GM23338 (cell line): ENCODE measurements around the gene EXOC6B. TPM values are rescaled to one million over a fixed set of nuclear protein-coding genes. Genes with fewer than 3 reads are reported as not detected.

ENCODE experiments used
- ATAC-seq: fragments of 200-7000 bp; cut with Tn5 transposase; 3 replicates; pipeline ENCODE4 v1.9.1; 2020
- DNase-seq: peaks from one replicate; pipeline ENCODE4 v3.0.0-alpha.2; 2015; ENCODE audit warnings: low spot score
- H2AFZ ChIP-seq: fragments of 200-600 bp; sonication (generic); 2 replicates; pipeline ENCODE4 v1.8.0; 2016; ENCODE audit warnings: antibody characterized with exemption, mild to moderate bottlenecking, moderate library complexity
- H3F3A ChIP-seq: fragments of 200-600 bp; sonication (generic); replicated peaks from 2 replicates; pipeline ENCODE4 v1.8.0; 2017; ENCODE audit warnings: antibody characterized with exemption, mixed run types, low read depth
- H3K27ac ChIP-seq: fragments of 200-600 bp; sonication (generic); 2 replicates; pipeline ENCODE4 v1.6.1; 2016; ENCODE audit warnings: low read depth
- H3K27me3 ChIP-seq: fragments of 200-600 bp; sonication (generic); 2 replicates; pipeline ENCODE4 v1.8.0; 2016; ENCODE audit warnings: mild to moderate bottlenecking, mixed run types, moderate library complexity; ENCODE audit not compliant: insufficient read depth
- H3K36me3 ChIP-seq: fragments of 200-600 bp; sonication (generic); 2 replicates; pipeline ENCODE4 v1.8.0; 2016; ENCODE audit warnings: mild to moderate bottlenecking; ENCODE audit not compliant: insufficient read depth
- H3K4me1 ChIP-seq: fragments of 200-600 bp; sonication (generic); 2 replicates; pipeline ENCODE4 v1.8.0; 2016; ENCODE audit warnings: mild to moderate bottlenecking, moderate library complexity; ENCODE audit not compliant: insufficient read depth
- H3K4me2 ChIP-seq: fragments of 200-600 bp; sonication (generic); 2 replicates; pipeline ENCODE4 v1.7.1; 2017; ENCODE audit warnings: mixed run types
- H3K4me3 ChIP-seq: fragments of 200-600 bp; sonication (generic); 2 replicates; pipeline ENCODE4 v1.6.1; 2016; ENCODE audit warnings: mixed run types
- H3K79me2 ChIP-seq: fragments of 200-600 bp; sonication (generic); replicated peaks from 2 replicates; pipeline ENCODE4 v1.8.0; 2017; ENCODE audit warnings: mild to moderate bottlenecking; ENCODE audit not compliant: insufficient read depth
- H3K9me2 ChIP-seq: fragments of 200-600 bp; sonication (generic); 2 replicates; pipeline ENCODE4 v1.8.0; 2017; ENCODE audit not compliant: insufficient read depth
- H4K20me1 ChIP-seq: fragments of 200-600 bp; sonication (generic); replicated peaks from 2 replicates; pipeline ENCODE4 v1.8.0; 2017; ENCODE audit warnings: mild to moderate bottlenecking; ENCODE audit not compliant: insufficient read depth
- H3K27ac Mint-ChIP-seq: 2 replicates; pipeline ENCODE4 v1.8.0; 2020; ENCODE audit warnings: inconsistent platforms, mild to moderate bottlenecking, moderate library complexity, mixed read lengths
- H3K27me3 Mint-ChIP-seq: 3 replicates; pipeline ENCODE4 v1.8.0; 2022; ENCODE audit warnings: low read depth, mild to moderate bottlenecking, moderate library complexity, mixed read lengths, inconsistent platforms; ENCODE audit not compliant: insufficient read depth, poor library complexity
- H3K36me3 Mint-ChIP-seq: 3 replicates; pipeline ENCODE4 v1.8.0; 2021; ENCODE audit warnings: low read depth, mild to moderate bottlenecking, inconsistent platforms, moderate library complexity, mixed read lengths
- H3K4me1 Mint-ChIP-seq: 3 replicates; pipeline ENCODE4 v1.8.0; 2020; ENCODE audit warnings: mild to moderate bottlenecking, inconsistent platforms, mixed read lengths
- H3K4me3 Mint-ChIP-seq: 3 replicates; pipeline ENCODE4 v1.8.0; 2021; ENCODE audit warnings: moderate library complexity, mild to moderate bottlenecking, inconsistent platforms, mixed read lengths
- H3K9me3 Mint-ChIP-seq: 3 replicates; pipeline ENCODE4 v1.8.0; 2020; ENCODE audit warnings: moderate library complexity, mild to moderate bottlenecking, inconsistent platforms, mixed read lengths
- CREB1 ChIP-seq: fragments of 250-450 bp; sonication (Bioruptor Pico); IDR thresholded peaks from 2 replicates; pipeline ENCODE4 v1.5.0; 2020; ENCODE audit warnings: low read depth, mild to moderate bottlenecking, moderate library complexity
- EZH2 ChIP-seq: fragments of 200-600 bp; sonication (generic); IDR thresholded peaks from one replicate; pipeline ENCODE4 v1.8.0; 2017; ENCODE audit warnings: antibody characterized with exemption, mild to moderate bottlenecking, low read depth; ENCODE audit not compliant: unreplicated experiment
- EZH2phosphoT487 ChIP-seq: fragments of 200-600 bp; sonication (generic); IDR thresholded peaks from one replicate; pipeline ENCODE4 v1.8.1; 2018; ENCODE audit warnings: antibody characterized with exemption; ENCODE audit not compliant: unreplicated experiment
- JUNB ChIP-seq: IDR thresholded peaks from one replicate; pipeline ENCODE4 v1.6.1; 2016; ENCODE audit warnings: antibody characterized with exemption; ENCODE audit not compliant: unreplicated experiment
- NANOG ChIP-seq: IDR thresholded peaks from 2 replicates; pipeline ENCODE4 v1.6.1; 2016; ENCODE audit warnings: antibody characterized with exemption, borderline replicate concordance
- POLR2AphosphoS5 ChIP-seq: IDR thresholded peaks from 2 replicates; pipeline ENCODE4 v1.6.1; 2016; ENCODE audit warnings: antibody characterized with exemption, low read depth
- STAT1 ChIP-seq: IDR thresholded peaks from one replicate; pipeline ENCODE4 v1.6.1; 2016; ENCODE audit warnings: antibody characterized with exemption; ENCODE audit not compliant: unreplicated experiment
- ZNF114 ChIP-seq: fragments of 250-450 bp; sonication (Bioruptor Pico); IDR thresholded peaks from 2 replicates; pipeline ENCODE4 v1.5.0; 2020; ENCODE audit warnings: mild to moderate bottlenecking, moderate library complexity
- ZNF331 ChIP-seq: fragments of 250-450 bp; sonication (Bioruptor Pico); IDR thresholded peaks from 2 replicates; pipeline ENCODE4 v1.5.0; 2020; ENCODE audit warnings: low read depth, mild to moderate bottlenecking, moderate library complexity
- polyA plus RNA-seq: library from polyadenylated mRNA; unstranded; fragments of >200 nt; fragmentation: Nextera tagmentation; extraction: Ambion mirVana; gene quantifications from 2 replicates; pipeline ENCODE4 v1.2.1, GENCODE V29; 2016
- total RNA-seq: library from RNA; depleted of rRNA; stranded (reverse); fragments of >200 nt; shearing (Covaris generic); gene quantifications from 2 replicates; pipeline ENCODE4 v1.2.3, GENCODE V29; 2014
- TF ChIP-seq, protein P1 (sequence below): fragments of 250-450 bp; sonication (Bioruptor Pico); IDR thresholded peaks from 2 replicates; pipeline ENCODE4 v1.5.0; 2020; ENCODE audit warnings: mild to moderate bottlenecking, moderate library complexity
- TF ChIP-seq, protein P2 (sequence below): IDR thresholded peaks from one replicate; pipeline ENCODE4 v1.6.1; 2018; ENCODE audit warnings: antibody characterized with exemption; ENCODE audit not compliant: unreplicated experiment
- TF ChIP-seq, protein P3 (sequence below), 2 experiments: fragments of 200-600 bp in 1 of 2; sonication (generic) in 1 of 2; conservative IDR thresholded peaks; 2 replicates each; pipeline versions ENCODE4 v1.5.1 to v1.6.1; 2016 to 2017; ENCODE audit warnings: antibody characterized with exemption in 2 of 2, low read depth in 2 of 2, mild to moderate bottlenecking in 2 of 2, moderate library complexity in 1 of 2
- TF ChIP-seq, protein P4 (sequence below): IDR thresholded peaks from 2 replicates; pipeline ENCODE4 v1.6.1; 2016; ENCODE audit warnings: antibody characterized with exemption

Gene EXOC6B
- total and polyA plus RNA-seq, 2 experiments from 2014 or later, result 7.2 to 45.9 TPM

DNA sequence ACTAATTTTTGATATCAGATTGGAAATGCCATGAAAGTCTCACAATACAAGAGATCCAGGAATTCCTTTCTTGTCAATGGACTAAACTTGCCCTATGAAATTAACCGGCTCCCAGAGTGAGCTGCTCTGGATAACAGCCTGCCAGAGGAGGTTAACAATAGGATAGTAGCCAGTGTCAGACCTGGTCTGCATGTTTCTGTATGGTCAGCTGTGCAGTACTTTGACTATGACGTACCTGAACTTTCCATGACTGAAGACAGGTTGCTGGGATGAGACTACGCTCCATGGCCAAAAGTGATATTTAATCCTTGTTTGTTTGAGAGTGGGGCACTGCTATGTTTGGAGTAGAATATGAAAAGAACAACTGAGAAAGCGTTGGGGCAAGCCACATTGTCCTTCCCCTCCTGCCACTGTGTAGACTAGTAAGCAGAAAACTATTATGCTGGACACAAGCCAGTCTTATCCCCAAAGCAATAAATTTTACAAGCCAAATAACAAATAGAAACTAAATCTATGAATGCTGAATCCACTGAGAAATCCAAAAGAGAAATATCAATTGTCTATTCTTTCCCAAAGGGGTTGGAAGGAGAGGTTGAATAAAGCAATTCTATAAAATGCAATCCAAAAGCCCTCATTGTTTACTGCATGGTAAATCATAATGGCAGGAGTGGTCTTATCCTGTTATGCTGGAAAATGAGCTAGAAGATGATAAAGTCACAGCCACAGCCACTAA is 562.6 kb downstream of the EXOC6B start:
- Histone ChIP-seq H3F3A (no peaks in the 10 kb centered on the region), H3K9me2 (no peaks in the 10 kb centered on the region), H3K4me2 (no peak overlapping the region), H4K20me1 (no peaks in the 10 kb centered on the region), H3K79me2 (no peaks in the 10 kb centered on the region), H3K4me3 (no peak overlapping the region), H2AFZ (no peak overlapping the region), H3K4me1 (no peaks in the 10 kb centered on the region), H3K36me3 (no peaks in the 10 kb centered on the region), H3K27me3 (no peaks in the 10 kb centered on the region), H3K27ac (no peak overlapping the region)
- H3K4me3 Mint-ChIP-seq, result no peak overlapping the region
- H3K27me3 Mint-ChIP-seq, result no peaks in the 10 kb centered on the region
- TF ChIP-seq JUNB (no peak), EZH2phosphoT487 (no peak), ZNF331 (CRISPR knock-in tag) (no peak), ZNF114 (CRISPR knock-in tag) (no peak), CREB1 (CRISPR knock-in tag) (no peak), POLR2AphosphoS5 (no peak), STAT1 (no peak), EZH2 (no peak), NANOG (no peak)
- TF ChIP-seq, protein P1, sequence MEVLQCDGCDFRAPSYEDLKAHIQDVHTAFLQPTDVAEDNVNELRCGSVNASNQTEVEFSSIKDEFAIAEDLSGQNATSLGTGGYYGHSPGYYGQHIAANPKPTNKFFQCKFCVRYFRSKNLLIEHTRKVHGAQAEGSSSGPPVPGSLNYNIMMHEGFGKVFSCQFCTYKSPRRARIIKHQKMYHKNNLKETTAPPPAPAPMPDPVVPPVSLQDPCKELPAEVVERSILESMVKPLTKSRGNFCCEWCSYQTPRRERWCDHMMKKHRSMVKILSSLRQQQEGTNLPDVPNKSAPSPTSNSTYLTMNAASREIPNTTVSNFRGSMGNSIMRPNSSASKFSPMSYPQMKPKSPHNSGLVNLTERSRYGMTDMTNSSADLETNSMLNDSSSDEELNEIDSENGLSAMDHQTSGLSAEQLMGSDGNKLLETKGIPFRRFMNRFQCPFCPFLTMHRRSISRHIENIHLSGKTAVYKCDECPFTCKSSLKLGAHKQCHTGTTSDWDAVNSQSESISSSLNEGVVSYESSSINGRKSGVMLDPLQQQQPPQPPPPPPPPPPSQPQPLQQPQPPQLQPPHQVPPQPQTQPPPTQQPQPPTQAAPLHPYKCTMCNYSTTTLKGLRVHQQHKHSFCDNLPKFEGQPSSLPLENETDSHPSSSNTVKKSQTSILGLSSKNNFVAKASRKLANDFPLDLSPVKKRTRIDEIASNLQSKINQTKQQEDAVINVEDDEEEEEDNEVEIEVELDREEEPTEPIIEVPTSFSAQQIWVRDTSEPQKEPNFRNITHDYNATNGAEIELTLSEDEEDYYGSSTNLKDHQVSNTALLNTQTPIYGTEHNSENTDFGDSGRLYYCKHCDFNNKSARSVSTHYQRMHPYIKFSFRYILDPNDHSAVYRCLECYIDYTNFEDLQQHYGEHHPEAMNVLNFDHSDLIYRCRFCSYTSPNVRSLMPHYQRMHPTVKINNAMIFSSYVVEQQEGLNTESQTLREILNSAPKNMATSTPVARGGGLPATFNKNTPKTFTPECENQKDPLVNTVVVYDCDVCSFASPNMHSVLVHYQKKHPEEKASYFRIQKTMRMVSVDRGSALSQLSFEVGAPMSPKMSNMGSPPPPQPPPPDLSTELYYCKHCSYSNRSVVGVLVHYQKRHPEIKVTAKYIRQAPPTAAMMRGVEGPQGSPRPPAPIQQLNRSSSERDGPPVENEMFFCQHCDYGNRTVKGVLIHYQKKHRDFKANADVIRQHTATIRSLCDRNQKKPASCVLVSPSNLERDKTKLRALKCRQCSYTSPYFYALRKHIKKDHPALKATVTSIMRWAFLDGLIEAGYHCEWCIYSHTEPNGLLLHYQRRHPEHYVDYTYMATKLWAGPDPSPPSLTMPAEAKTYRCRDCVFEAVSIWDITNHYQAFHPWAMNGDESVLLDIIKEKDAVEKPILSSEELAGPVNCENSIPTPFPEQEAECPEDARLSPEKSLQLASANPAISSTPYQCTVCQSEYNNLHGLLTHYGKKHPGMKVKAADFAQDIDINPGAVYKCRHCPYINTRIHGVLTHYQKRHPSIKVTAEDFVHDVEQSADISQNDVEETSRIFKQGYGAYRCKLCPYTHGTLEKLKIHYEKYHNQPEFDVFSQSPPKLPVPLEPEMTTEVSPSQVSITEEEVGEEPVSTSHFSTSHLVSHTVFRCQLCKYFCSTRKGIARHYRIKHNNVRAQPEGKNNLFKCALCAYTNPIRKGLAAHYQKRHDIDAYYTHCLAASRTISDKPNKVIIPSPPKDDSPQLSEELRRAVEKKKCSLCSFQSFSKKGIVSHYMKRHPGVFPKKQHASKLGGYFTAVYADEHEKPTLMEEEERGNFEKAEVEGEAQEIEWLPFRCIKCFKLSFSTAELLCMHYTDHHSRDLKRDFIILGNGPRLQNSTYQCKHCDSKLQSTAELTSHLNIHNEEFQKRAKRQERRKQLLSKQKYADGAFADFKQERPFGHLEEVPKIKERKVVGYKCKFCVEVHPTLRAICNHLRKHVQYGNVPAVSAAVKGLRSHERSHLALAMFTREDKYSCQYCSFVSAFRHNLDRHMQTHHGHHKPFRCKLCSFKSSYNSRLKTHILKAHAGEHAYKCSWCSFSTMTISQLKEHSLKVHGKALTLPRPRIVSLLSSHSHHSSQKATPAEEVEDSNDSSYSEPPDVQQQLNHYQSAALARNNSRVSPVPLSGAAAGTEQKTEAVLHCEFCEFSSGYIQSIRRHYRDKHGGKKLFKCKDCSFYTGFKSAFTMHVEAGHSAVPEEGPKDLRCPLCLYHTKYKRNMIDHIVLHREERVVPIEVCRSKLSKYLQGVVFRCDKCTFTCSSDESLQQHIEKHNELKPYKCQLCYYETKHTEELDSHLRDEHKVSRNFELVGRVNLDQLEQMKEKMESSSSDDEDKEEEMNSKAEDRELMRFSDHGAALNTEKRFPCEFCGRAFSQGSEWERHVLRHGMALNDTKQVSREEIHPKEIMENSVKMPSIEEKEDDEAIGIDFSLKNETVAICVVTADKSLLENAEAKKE, result no peak
- TF ChIP-seq, protein P2, sequence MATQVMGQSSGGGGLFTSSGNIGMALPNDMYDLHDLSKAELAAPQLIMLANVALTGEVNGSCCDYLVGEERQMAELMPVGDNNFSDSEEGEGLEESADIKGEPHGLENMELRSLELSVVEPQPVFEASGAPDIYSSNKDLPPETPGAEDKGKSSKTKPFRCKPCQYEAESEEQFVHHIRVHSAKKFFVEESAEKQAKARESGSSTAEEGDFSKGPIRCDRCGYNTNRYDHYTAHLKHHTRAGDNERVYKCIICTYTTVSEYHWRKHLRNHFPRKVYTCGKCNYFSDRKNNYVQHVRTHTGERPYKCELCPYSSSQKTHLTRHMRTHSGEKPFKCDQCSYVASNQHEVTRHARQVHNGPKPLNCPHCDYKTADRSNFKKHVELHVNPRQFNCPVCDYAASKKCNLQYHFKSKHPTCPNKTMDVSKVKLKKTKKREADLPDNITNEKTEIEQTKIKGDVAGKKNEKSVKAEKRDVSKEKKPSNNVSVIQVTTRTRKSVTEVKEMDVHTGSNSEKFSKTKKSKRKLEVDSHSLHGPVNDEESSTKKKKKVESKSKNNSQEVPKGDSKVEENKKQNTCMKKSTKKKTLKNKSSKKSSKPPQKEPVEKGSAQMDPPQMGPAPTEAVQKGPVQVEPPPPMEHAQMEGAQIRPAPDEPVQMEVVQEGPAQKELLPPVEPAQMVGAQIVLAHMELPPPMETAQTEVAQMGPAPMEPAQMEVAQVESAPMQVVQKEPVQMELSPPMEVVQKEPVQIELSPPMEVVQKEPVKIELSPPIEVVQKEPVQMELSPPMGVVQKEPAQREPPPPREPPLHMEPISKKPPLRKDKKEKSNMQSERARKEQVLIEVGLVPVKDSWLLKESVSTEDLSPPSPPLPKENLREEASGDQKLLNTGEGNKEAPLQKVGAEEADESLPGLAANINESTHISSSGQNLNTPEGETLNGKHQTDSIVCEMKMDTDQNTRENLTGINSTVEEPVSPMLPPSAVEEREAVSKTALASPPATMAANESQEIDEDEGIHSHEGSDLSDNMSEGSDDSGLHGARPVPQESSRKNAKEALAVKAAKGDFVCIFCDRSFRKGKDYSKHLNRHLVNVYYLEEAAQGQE, result no peak
- TF ChIP-seq, protein P3, sequence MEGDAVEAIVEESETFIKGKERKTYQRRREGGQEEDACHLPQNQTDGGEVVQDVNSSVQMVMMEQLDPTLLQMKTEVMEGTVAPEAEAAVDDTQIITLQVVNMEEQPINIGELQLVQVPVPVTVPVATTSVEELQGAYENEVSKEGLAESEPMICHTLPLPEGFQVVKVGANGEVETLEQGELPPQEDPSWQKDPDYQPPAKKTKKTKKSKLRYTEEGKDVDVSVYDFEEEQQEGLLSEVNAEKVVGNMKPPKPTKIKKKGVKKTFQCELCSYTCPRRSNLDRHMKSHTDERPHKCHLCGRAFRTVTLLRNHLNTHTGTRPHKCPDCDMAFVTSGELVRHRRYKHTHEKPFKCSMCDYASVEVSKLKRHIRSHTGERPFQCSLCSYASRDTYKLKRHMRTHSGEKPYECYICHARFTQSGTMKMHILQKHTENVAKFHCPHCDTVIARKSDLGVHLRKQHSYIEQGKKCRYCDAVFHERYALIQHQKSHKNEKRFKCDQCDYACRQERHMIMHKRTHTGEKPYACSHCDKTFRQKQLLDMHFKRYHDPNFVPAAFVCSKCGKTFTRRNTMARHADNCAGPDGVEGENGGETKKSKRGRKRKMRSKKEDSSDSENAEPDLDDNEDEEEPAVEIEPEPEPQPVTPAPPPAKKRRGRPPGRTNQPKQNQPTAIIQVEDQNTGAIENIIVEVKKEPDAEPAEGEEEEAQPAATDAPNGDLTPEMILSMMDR (conservative IDR thresholded peaks at IDR 0.05; ENCODE audit: low read depth in 2 of 2), result no peak
- TF ChIP-seq, protein P4, sequence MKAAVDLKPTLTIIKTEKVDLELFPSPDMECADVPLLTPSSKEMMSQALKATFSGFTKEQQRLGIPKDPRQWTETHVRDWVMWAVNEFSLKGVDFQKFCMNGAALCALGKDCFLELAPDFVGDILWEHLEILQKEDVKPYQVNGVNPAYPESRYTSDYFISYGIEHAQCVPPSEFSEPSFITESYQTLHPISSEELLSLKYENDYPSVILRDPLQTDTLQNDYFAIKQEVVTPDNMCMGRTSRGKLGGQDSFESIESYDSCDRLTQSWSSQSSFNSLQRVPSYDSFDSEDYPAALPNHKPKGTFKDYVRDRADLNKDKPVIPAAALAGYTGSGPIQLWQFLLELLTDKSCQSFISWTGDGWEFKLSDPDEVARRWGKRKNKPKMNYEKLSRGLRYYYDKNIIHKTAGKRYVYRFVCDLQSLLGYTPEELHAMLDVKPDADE, result no peak
- no peaks in the 10 kb centered on the region for H3K4me1 Mint-ChIP-seq
- ATAC-seq (no peak), DNase-seq (no peak)
- no peaks in the 10 kb centered on the region for H3K36me3 Mint-ChIP-seq
- H3K27ac Mint-ChIP-seq, result no peak overlapping the region
- no peaks in the 10 kb centered on the region; the same call in 2 of the 3 replicates for H3K9me3 Mint-ChIP-seq
